ENCODE data around the gene GRXCR2.
A peak's percentile ranks its signal among the peaks of the same experiment; 100 is the strongest.

GRXCR2 gene

DNA sequence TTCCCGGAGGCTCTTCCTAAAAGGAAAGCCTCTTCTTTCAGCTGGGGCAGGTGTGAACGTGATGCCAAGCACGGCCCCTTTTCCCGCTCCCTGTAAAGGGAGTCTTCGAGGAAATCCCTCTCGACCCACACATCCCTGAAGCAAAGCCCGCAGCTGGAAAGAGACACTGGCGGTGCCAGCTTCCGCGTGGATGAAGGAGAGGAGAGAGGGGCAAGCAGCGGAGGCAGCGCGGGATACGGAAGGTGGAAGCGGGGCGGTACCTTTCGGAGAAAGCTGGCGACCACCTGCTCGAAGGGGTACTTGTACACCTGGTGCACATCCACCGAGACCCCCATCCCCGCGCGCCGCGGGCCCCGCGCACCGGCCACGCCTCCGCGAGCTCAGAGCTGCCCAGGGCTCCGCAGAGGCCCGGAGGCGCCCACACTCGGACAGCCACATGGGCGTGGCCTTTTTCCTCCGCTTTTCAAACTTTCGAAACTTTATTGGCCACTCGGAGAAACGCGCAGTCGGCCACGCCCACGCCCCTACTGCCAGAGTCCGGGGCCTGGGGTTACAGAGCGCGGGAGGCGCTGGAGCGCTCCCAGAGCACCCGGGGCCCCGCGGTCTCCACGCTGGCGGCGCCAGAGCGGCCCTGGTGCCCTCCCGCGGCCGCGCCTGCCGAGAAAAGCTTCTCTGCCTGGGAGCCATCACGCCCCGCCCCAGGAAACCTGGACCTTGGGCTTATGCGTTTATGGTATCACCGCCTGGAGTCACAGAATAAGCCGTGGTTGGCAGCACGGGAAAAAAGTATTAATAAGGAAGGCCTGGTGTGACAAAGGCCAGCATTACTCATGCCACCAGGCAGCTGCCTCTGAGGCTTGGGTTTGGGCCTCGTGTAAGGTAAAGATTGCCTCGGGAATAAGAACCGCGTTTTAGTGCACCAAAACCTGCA is 37.6 kb downstream of the GRXCR2 start, which contains the start of gene PRELID2:
Gene PRELID2, minus strand, starts transcription at position 426 of the 931 bp plus-strand sequence. Its CDS starts 91 bp downstream, at position 335.
- DNase-seq (ENCODE audit: low read depth): peak; percentile 16

GRCh38 chr5:145834554-145834916 is 38.3 kb downstream of the GRXCR2 start:
- DNase-seq (ENCODE audit: low read depth): no peak

GRCh38 chr5:145833631-145834200 is 39.1 kb downstream of the GRXCR2 start:
- no peak for DNase-seq (ENCODE audit: low read depth)

- no peak for DNase-seq (ENCODE audit: low read depth)
These were observed 42.2 kb downstream of the GRXCR2 start for GRCh38 chr5:145830594-145830993.

GRCh38 chr5:145829708-145830361 is 43.0 kb downstream of the GRXCR2 start:
- DNase-seq (ENCODE audit: low read depth): no peak

- no peak for DNase-seq (ENCODE audit: low read depth)
These were observed 45.7 kb downstream of the GRXCR2 start for GRCh38 chr5:145826895-145827674.

DNA sequence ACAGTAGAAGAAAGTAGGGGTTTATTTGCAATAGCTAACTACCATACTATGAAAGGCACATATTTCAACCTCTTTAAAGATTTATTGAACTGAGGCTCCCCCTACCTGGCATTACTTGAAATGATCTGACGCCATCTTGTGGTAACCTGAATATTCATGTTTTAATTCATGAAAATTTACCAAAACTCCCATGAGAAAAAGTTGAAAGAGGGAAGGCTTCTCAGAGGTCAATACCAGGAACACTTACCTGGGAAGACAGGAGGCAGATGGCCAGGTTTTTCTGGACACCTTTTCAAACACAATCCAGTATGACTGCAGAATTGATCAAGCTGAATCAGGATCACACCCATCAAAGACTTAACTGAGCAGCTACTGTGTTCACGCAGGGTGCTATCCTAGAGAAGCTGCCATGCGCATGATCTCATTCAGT is 47.0 kb downstream of the GRXCR2 start:
- DNase-seq (ENCODE audit: low read depth): no peak

- DNase-seq (ENCODE audit: low read depth): no peak
These were observed 48.8 kb downstream of the GRXCR2 start for GRCh38 chr5:145824040-145824439.

- DNase-seq (ENCODE audit: low read depth): no peak
These were observed 54.2 kb downstream of the GRXCR2 start for GRCh38 chr5:145818604-145819003.

- DNase-seq (ENCODE audit: low read depth): no peak
These were observed 59.9 kb downstream of the GRXCR2 start for GRCh38 chr5:145812877-145813276.

- DNase-seq (ENCODE audit: low read depth): no peak
These were observed 60.8 kb downstream of the GRXCR2 start for GRCh38 chr5:145811834-145812625.

Data from stimulated activated CD8-positive, alpha-beta memory T cell treated with anti-CD3 and anti-CD28 coated beads, Interleukin-7, amount 100 ng/mL, for 24 hours (primary cell).